Measurements from ENCODE around the gene NMT2.

GRCh38 chr10:15084502-15084922 is 84.0 kb downstream of the NMT2 start:
- TF ChIP-seq POLR2A (IDR thresholded peaks at IDR 0.05), result no peak
- TF ChIP-seq, protein P1, sequence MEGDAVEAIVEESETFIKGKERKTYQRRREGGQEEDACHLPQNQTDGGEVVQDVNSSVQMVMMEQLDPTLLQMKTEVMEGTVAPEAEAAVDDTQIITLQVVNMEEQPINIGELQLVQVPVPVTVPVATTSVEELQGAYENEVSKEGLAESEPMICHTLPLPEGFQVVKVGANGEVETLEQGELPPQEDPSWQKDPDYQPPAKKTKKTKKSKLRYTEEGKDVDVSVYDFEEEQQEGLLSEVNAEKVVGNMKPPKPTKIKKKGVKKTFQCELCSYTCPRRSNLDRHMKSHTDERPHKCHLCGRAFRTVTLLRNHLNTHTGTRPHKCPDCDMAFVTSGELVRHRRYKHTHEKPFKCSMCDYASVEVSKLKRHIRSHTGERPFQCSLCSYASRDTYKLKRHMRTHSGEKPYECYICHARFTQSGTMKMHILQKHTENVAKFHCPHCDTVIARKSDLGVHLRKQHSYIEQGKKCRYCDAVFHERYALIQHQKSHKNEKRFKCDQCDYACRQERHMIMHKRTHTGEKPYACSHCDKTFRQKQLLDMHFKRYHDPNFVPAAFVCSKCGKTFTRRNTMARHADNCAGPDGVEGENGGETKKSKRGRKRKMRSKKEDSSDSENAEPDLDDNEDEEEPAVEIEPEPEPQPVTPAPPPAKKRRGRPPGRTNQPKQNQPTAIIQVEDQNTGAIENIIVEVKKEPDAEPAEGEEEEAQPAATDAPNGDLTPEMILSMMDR (IDR thresholded peaks at IDR 0.05), result no peak
